Stimulated activated CD8-positive, alpha-beta memory T cell treated with anti-CD3 and anti-CD28 coated beads, Interleukin-2, amount 100 ng/mL, for 48 hours (primary cell): ENCODE results near the gene CCDC116.
"Not testable (repeated sequence)": the region's sequence is repeated elsewhere in the genome, so short reads cannot be mapped to it uniquely, and the experiment has no call there.

Experiments
- DNase-seq, 2 donors: peaks; one replicate each; pipeline ENCODE4 v3.0.0-alpha.2; 2020; ENCODE audit warnings: low read depth in 2 of 2

The CCDC116 gene

GRCh38 chr22:21652010-21652546 lies 19.5 kb downstream of the CCDC116 start:
- DNase-seq = peak; percentile 82 to 89

GRCh38 chr22:21652547-21653545 lies 20.3 kb downstream of the CCDC116 start:
- no peak for DNase-seq

- DNase-seq = no peak
Measured at GRCh38 chr22:21657020-21657359, 24.4 kb downstream of the CCDC116 start.

DNA sequence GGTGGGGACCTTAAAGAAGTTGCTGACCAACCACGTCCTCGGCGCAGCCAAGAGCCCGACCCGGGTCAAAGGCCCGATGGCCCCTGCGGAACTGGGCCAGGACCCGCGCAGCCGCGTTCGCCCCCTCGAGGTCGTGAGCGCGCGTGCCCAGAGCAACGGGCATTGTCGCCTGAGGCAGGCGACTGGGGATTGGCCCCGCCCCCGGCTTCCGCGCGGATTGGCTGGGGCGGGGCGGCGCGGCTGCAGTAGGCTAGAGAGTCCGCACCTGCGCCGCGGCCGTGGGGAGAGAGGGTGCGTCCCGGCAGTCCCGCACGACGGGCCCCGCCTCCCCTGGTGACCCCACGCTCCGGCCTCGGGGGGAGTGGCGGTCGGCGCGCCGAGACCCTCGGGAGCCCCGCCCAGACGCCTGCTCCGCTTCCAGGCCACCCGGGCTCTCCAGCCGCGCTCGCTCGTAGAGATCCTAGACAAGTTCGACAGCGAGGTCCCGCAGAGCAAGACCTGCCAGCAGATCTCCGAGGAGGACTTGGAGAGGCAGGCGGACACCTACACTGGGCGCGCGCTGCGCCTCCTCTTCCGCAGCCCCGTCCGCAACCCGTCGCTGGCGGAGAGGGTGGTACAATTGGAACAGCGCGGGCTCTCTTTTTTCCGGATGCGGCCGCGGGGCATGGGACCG lies 24.9 kb downstream of the CCDC116 start:
- DNase-seq = peak; percentile 71 to 81

- no peak for DNase-seq
Measured at GRCh38 chr22:21659864-21660525, 27.4 kb downstream of the CCDC116 start.

DNA sequence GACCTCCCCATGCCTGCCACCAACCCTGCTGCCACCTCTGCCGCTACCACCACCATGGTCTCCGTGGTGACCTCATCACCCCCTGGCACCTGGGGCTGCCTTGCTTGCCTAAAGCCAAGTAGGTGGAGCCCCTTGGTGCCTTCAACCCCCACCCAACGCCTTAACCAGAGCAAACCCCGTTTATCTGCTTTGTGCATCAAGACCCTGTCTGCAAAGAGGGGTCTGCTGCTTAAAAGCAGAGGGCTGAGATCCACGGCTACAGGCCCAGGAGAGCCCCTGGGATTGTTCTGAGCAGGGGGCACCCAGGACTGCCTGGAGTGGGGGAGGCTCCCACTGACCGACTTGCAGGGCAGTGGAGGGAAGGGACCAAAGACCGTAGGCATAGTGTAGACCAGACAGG lies 28.3 kb downstream of the CCDC116 start:
- DNase-seq = no peak

DNA sequence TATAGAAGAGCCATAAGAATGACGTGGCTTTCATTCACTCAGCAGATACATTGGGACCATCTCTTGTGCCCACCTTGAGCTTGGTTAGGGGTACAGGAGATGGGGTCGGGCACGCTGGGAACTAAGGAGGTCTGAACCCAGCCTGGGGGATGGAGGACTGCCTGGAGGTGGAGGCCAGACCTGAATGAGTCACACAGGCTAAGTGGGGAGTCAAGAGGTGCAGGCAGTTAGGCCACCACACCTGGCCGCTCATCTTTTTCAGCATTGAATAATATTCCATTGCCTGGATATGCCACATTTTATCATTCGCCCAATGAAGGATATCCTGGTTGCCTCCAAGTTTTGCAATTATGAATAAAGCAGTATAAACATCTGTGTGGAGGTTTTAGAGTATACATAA lies 29.4 kb downstream of the CCDC116 start:
- DNase-seq = no peak

- DNase-seq = no peak
Measured at GRCh38 chr22:21663738-21664137, 31.2 kb downstream of the CCDC116 start.

DNA sequence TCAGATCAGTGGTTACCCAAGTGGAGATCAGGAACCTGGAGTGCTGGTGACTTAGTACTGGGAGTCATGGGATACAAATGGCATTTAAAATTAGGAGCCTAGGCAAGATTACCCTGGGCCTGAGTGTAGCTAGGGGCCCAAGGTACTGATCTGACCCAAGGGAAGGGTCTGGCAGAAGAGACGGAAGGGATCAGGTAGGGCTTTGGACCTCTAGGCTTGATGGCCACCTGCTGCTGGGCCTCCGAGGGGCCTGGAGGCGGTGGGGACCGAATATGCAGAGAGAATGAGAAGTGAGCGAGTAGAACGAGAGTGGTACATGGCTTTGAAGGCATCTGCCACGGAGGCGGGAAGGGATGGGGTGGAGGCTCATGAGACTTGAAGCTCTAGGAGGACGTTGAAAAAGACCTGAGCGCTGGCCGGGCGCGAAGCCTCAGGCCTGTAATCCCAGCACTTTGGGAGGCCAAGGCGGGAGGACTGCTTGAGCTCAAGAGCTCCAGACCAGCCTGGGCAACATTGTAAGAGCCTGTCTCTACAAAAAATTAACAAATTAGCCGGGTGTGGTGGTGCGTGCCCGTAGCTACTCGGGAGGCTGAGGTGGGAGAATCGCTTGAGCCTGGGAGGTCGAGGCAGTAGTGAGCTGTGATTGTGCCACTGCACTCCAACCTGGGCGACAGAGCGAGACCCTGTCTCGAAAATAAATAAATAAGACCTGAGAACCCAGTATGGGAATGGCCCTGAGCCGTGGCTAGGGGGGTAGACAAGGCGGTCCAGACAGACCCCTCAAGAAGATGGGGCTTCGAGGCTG lies 32.7 kb downstream of the CCDC116 start:
- DNase-seq = no peak

DNA sequence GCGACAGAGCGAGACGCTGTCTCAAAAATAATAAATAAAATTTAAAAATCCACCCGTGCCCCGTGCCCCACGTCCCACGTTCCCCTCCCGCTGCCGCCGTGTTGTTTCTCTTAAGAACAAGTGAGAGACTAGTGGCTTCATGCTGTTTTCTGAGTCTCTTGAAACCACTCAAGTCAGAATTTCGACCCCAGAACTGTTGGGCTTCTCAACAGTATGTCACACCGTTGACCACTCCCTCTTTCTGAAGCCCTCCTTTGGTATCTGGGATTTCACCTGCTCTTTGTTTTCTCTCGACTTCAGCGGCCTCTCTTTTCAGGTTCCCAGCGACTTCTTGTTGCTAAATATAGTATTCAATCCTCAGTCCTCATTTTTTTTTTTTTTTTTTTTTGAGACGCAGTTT lies 34.2 kb downstream of the CCDC116 start:
- DNase-seq = no peak

GRCh38 chr22:21669026-21669425 lies 36.5 kb downstream of the CCDC116 start:
- no peak for DNase-seq

- DNase-seq = no peak
Measured at GRCh38 chr22:21672107-21672629, 39.6 kb downstream of the CCDC116 start.

DNA sequence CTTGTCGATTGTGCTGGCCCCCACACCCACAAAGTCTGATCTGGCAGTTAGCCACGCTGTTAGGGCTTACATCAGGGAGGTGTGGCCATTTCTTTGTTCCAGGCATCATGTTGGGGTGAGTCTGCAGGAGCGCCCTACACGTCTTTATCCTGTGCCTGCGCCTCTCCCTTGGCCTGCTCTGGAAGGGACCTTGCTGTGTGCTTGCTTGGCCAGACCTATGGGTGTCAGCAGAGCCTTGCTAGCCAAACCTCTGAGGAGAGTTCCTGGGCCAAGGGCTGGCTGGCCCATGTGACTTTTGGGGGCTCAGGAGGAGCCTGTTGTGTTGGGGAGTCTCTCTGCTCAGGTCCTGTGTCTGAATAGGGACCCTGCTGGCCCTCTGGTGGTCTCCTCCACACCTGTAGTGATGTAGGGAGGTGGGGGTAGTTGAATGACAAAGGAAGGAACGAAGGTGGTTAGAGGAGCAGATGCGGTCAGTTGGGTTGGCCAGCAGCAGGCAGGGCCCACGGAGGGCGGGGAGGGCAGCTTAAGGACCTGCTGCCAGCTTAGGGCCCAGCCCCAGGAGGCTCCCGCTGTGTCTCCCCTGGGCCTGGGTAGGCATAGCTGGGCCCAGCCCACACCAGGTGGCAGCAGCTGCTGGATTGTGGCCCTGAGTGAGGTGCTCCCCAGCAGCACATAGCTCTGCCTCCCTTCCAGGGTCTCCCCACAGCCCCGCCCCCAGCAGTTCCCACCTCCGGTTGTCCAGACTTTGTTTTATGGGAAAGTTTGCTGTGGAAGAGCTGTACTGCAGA lies 41.2 kb downstream of the CCDC116 start:
- DNase-seq = no peak

- DNase-seq = no peak
Measured at GRCh38 chr22:21674638-21675245, 42.2 kb downstream of the CCDC116 start.

DNA sequence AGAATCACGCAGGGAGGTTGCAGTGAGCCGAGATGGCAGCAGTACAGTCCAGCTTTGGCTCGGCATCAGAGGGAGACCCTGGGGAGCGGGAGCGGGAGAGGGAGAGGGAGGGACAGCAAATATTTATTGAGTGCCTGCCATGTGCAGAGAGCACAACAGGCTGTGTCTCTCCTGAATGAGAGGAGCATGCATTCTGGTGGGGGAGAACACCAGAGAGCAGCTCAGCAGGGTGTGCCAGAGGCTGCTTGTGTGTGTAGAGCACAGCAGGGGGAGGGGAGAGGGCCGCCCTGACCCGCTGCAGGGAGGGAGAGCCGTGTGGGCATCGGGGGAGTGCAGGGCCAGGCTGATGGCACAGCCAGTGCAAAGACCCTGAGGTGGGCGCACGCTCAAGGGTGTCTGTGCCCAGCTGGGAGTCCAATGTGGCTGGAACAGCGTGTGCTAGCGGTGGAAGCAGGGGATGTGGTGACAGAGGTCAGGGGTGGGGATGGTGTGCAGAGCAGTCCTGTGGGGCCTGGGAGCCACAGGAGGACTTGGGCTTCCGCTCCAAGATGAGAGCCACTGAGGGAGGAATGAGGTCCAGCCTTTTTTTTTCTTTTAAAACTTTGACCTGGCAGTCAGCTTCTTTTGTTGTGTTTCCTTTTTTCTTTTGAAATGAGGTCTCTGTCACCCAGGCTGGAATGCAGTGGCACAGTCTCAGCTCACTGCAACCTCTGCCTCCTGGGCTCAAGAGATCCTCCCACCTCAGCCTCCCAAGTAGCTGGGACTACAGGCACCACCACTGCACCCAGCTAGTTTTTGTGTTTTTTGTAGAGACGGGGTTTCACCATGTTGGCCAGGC lies 45.3 kb downstream of the CCDC116 start:
- DNase-seq = no peak

DNA sequence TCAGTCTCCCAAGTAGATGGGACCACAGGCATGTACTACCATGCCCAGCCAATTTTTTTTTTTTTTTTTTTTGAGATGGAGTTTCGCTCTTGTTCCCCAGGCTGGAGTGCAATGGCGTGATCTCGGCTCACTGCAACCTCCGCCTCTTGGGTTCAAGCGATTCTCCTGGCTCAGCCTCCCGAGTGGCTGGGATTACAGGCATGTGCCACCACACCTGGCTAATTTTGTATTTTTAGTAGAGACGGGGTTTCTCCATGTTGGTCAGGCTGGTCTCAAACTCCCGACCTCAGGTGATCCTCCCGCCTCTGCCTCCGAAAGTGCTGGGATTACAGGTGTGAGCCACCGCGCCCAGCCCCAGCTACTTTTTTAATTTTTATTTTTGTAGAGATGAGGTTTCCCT lies 46.3 kb downstream of the CCDC116 start:
- not testable (repeated sequence) for DNase-seq

DNA sequence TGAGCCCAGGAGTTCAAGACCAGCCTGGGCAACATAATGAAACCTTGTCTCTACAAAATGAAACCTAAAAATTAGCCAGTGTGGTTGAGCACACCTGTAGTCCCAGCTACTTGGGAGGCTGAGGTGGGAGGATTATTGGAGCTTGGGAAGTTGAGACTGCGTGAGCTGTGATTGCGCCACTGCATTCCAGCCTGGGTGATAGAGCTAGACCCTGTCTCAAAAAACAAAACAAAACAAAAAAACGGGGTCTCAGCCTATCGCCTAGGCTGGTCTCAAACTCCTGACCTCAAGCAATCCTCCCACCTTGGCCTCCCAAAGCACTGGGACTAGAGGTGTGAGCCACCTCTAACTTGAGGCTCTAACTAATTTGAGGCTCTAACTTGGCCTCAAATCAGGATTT lies 46.8 kb downstream of the CCDC116 start:
- DNase-seq = no peak

DNA sequence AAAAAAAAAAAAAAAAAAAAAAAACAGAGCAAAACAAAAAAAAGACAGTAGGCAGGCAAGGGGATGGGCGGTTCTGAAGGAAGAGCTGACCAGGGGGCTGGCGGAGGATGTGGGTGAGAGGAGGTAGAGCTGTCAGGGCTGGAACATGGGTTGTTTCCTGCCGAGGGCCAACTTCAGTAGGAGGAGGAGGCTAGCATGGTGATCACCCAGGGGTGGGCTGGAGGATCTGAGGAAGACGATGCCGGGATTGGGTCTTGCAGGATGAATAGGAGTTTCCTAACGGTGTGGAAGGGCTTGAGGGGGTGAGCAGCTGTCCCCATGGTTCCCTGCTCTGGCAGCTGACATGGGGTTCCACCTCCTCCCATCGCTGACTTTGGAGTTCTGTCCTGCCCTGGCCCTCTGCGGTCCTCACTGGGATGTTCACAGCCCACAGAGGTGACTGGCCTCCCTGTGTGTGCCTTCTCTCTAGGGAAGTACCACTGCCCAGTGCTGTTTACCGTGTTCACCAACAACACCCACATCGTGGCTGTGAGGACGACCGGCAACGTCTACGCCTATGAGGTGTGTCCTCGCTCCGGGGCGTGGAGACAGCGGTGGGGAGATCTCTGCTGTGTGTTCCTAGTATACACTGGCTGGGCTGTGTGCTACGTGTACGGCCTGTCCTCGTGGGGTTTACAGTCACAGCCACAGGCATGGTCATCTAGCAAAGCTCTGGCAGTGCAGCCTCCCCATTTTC lies 48.4 kb downstream of the CCDC116 start:
- no peak for DNase-seq
